ENCODE measurements around the gene CTSC. TPM values are rescaled to one million over a fixed set of nuclear protein-coding genes. Genes with fewer than 3 reads are reported as not detected.
A peak's percentile ranks its signal among the peaks of the same experiment; 100 is the strongest.

The CTSC gene
- total RNA-seq, 1 donor from 2014 or later: 230 TPM

DNA sequence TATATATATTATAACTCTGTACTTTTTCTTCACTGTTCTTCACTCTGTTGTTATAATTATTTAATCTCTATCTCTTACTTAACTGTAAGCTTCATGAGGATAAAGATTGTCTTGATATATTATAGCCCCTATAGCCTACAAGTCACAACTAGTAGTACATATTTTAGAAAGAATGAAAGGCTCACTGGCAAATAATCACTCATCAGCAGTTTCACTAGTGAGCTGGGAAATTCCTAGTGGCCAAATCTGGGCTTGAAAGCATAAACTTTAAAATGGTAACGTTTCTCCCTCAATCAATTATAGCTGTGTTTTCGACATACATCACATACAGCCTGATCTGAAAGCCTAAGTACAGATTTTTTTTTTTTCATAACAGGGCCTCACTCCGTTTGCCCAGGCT is 42.5 kb downstream of the CTSC start:
- Mint-ChIP-seq H3K4me1 (peaks cover 48% of the 10 kb centered on the region), H3K9me3 (no peaks in the 10 kb centered on the region), H3K36me3 (peaks cover 52% of the 10 kb centered on the region), H3K27ac (no peak overlapping the region), H3K4me3 (no peak overlapping the region), H3K27me3 (ENCODE audit: low read depth) (no peaks in the 10 kb centered on the region)
- TF ChIP-seq CTCF (IDR thresholded peaks at IDR 0.05; ENCODE audit: unreplicated experiment): no peak
- DNase-seq (ENCODE audit: low spot score in 2 of 2, unreplicated experiment in 2 of 2): no peak

GRCh38 chr11:88293931-88294330 is 43.6 kb downstream of the CTSC start:
- no peaks in the 10 kb centered on the region for H3K27me3 Mint-ChIP-seq (ENCODE audit: low read depth)
- H3K9me3 Mint-ChIP-seq: no peaks in the 10 kb centered on the region
- peaks cover 46% of the 10 kb centered on the region for H3K36me3 Mint-ChIP-seq
- TF ChIP-seq CTCF (IDR thresholded peaks at IDR 0.05; ENCODE audit: unreplicated experiment): no peak
- no peak for DNase-seq (ENCODE audit: low spot score in 2 of 2, unreplicated experiment in 2 of 2)
- peaks cover 46% of the 10 kb centered on the region for H3K4me1 Mint-ChIP-seq
- H3K4me3 Mint-ChIP-seq: no peak overlapping the region
- no peak overlapping the region for H3K27ac Mint-ChIP-seq

DNA sequence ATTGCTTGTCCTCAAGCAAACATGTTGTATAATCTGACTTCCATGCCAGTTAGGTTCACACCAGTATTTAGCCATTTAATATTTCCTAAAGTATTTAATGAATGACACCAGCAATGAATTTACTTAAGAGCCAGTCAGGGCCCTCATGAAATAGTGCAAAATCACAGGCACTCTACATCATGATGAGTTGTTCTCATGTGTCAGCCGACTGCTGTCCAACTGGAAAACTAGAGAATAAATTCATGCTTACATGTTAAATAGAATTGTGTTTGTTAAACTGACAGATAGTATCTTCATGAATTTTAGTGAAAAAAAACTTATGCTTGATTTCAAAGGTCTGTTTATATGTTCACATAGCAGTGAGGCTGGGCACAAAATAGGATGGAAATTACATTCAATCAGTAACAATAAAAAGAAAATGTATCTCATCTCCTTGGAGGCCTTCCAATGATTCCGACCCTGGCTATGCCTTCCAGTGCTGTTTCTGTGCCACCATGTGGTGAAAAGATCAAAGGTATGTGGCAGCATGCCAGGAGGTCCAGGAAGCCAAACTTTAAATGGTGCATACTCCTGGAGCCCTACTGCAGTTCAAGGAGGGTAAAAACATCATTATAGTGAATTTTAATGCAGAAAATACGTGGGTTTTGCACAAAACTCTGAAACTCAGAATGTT is 45.2 kb downstream of the CTSC start:
- no peak overlapping the region for H3K4me3 Mint-ChIP-seq
- TF ChIP-seq CTCF (IDR thresholded peaks at IDR 0.05; ENCODE audit: unreplicated experiment): no peak
- no peak for DNase-seq (ENCODE audit: low spot score in 2 of 2, unreplicated experiment in 2 of 2)
- H3K27ac Mint-ChIP-seq: peak overlapping the region; percentile 72
- H3K4me1 Mint-ChIP-seq: peaks cover 31% of the 10 kb centered on the region
- H3K27me3 Mint-ChIP-seq (ENCODE audit: low read depth): no peaks in the 10 kb centered on the region
- H3K36me3 Mint-ChIP-seq: peaks cover 59% of the 10 kb centered on the region
- H3K9me3 Mint-ChIP-seq: peaks cover 6% of the 10 kb centered on the region

- H3K27me3 Mint-ChIP-seq (ENCODE audit: low read depth): no peaks in the 10 kb centered on the region
- TF ChIP-seq CTCF (IDR thresholded peaks at IDR 0.05; ENCODE audit: unreplicated experiment): no peak
- H3K9me3 Mint-ChIP-seq: peaks cover 6% of the 10 kb centered on the region
- peaks cover 33% of the 10 kb centered on the region for H3K36me3 Mint-ChIP-seq
- DNase-seq (ENCODE audit: low spot score in 2 of 2, unreplicated experiment in 2 of 2): no peak
- peaks cover 45% of the 10 kb centered on the region for H3K4me1 Mint-ChIP-seq
- H3K4me3 Mint-ChIP-seq: no peak overlapping the region
- H3K27ac Mint-ChIP-seq: no peak overlapping the region
Observed at GRCh38 chr11:88288560-88288959, 49.0 kb downstream of the CTSC start.

DNA sequence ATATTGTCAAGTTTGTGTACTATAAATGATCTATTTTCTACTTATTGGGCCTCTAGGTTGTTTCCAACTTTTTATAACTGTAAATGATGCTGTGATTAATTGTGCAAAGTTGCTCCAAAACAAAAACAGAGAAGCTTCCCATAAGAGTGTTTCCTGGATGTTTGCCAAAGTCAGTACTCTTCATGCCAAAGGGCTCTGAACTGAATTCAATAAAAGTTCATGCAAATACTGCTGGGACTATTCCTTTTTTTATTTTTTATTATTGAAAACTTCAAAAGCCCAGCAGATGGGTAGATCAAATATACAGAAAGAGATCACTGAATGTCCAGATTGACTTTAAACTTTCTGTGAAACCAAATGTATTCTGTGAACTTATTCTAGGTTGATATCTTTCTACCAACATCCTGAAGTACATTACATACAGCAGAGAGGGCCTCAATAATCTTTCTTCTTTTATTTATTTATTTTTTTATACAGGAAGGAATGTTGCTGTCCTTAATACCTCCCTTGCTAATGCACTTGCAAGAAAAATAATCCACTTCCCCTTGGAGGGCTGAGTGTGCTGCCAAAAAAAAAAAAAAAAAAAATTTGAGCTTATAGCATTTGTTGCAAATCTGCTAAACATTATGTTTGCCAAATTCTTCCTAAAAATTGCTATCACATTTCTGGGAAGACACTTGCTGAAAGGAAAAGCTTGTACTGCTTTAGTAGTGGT is 53.0 kb downstream of the CTSC start:
- H3K27ac Mint-ChIP-seq: peak overlapping the region; percentile 78
- H3K4me1 Mint-ChIP-seq: peaks cover 32% of the 10 kb centered on the region
- H3K4me3 Mint-ChIP-seq: no peak overlapping the region
- peaks cover 23% of the 10 kb centered on the region for H3K36me3 Mint-ChIP-seq
- peaks cover 6% of the 10 kb centered on the region for H3K9me3 Mint-ChIP-seq
- H3K27me3 Mint-ChIP-seq (ENCODE audit: low read depth): no peaks in the 10 kb centered on the region
- TF ChIP-seq CTCF (IDR thresholded peaks at IDR 0.05; ENCODE audit: unreplicated experiment): no peak
- no peak for DNase-seq (ENCODE audit: low spot score in 2 of 2, unreplicated experiment in 2 of 2)
